Measurements from ENCODE around the gene CUX1.

CUX1 gene

GRCh38 chr7:102271158-102271798 is 453.9 kb downstream of the CUX1 start:
- DNase-seq (ENCODE audit: low read depth), result no peak
- no peak overlapping the region for H3K4me3 ChIP-seq (ENCODE audit: control insufficient read depth, low read depth, low read length)
- no peak for TF ChIP-seq CTCF (IDR thresholded peaks at IDR 0.05; ENCODE audit: control insufficient read depth, insufficient read depth, low read depth, low read length, missing control alignments)

GRCh38 chr7:102272075-102272916 is 454.9 kb downstream of the CUX1 start:
- peak; percentile 95 for TF ChIP-seq CTCF (IDR thresholded peaks at IDR 0.05; ENCODE audit: control insufficient read depth, insufficient read depth, low read depth, low read length, missing control alignments)
- no peak overlapping the region for H3K4me3 ChIP-seq (ENCODE audit: control insufficient read depth, low read depth, low read length)
- peak; percentile 28 for DNase-seq (ENCODE audit: low read depth)

DNA sequence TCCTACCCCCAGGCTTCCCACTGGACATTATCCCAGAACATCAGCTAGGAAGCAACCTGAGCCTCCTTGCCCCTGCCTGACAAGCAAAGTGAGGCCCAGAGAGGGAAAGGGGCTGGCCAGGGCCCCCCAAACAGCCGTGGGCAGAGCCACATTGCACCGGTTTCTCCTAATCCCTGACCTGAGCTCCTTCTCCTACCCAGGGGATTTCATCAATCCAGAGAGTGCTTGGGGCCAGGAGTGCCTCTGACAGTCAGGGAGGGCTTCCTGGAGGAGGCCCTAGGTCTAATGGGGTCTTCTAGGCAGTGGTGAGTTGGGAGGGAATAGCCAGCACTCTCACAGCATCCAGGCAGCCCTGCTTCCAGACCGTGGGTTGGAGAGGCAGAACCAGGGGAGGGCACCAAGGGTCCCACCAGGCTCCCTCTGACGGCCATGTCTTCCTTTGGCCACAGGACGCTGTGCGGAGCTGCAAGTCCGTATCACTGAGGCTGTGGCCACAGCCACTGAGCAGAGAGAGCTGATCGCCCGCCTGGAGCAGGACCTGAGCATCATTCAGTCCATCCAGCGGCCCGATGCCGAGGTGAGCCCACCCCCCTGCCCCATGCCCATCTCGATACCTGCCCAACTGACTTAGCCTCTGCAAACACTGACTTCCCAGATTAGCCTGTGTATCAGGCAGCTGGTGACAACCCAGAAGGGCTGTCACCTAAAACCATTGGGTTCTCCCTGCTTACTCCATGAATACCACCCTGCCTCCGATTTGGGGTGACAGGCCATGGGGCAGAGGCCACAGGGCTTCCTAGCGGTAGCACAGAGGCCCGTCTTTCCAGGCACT is 455.7 kb downstream of the CUX1 start:
- no peak overlapping the region for H3K4me3 ChIP-seq (ENCODE audit: control insufficient read depth, low read depth, low read length)
- no peak for DNase-seq (ENCODE audit: low read depth)
- TF ChIP-seq CTCF (IDR thresholded peaks at IDR 0.05; ENCODE audit: control insufficient read depth, insufficient read depth, low read depth, low read length, missing control alignments), result no peak

DNA sequence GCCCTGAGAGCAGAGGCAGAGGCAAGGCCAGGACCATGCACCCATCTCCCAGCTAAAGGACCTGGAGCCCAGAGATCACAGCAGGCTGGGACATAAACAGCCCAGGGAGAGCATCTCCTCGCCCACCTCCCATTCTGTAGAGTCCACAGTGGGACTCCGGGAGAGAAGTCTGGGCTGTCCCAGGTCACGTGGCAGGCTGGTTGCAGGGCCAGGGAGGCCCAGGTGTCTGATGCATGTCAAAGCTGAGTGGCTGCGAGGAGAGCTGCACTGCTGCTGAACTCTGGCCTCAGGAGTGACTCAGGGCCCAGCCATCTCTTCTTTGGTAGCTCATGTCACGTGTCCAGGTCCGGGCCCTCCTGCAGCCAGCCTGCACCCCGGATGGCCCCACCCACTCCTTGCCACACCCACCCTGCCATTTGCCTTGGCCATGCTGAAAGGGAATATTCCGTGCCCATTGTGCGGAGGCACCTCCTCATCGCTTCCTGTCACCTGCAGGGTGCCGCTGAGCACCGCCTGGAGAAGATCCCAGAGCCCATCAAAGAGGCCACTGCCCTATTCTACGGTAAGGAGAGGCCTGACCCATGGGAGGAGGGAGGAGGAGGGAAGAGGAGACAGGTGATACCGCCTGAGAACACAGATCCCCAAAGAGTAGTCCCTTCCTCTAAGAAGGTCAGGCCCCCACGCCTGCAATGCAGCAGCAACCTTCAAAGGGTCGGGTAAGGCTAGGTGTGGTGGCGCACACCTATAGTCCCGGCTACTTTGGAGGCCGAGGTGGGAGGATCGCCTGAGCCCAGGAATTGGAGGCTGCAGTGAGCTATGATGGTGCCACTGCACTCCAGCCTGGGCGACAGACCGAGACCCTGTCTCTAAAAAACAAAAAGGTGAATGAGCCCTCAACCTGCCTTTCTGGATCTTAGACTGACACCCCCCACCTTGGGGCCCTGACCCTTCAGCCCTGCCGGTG is 456.6 kb downstream of the CUX1 start:
- no peak overlapping the region for H3K4me3 ChIP-seq (ENCODE audit: control insufficient read depth, low read depth, low read length)
- TF ChIP-seq CTCF (IDR thresholded peaks at IDR 0.05; ENCODE audit: control insufficient read depth, insufficient read depth, low read depth, low read length, missing control alignments), result no peak
- no peak for DNase-seq (ENCODE audit: low read depth)

- TF ChIP-seq CTCF (IDR thresholded peaks at IDR 0.05; ENCODE audit: control insufficient read depth, insufficient read depth, low read depth, low read length, missing control alignments), result no peak
- no peak for DNase-seq (ENCODE audit: low read depth)
- no peak overlapping the region for H3K4me3 ChIP-seq (ENCODE audit: control insufficient read depth, low read depth, low read length)
Observed at GRCh38 chr7:102275123-102275703, 457.8 kb downstream of the CUX1 start.
